ENCODE data around the gene DDIT3. TPM values are rescaled to one million over a fixed set of nuclear protein-coding genes. Genes with fewer than 3 reads are reported as not detected.

Gene DDIT3
- total and polyA plus RNA-seq, 4 donors: 4.7 to 30.2 (median 16.2) TPM

DNA sequence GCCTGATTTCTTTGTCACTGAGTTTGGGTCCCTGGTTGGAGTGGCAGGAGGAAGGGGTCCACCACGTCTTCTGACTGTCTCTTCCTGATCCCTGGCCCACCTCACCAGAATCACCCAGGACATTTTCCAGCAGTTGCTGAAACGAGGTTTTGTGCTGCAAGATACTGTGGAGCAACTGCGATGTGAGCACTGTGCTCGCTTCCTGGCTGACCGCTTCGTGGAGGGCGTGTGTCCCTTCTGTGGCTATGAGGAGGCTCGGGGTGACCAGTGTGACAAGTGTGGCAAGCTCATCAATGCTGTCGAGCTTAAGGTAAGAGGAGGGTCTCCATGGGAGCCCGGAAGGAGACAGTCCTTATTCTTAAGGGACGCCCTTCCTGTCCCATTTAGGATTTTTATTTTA, 20.1 kb downstream of the DDIT3 start:
- H3K9me3 ChIP-seq (ENCODE audit: control insufficient read depth in 4 of 4, low read length in 3 of 4): no peaks in the 10 kb centered on the region
- H3K27me3 ChIP-seq (ENCODE audit: control insufficient read depth in 4 of 4, insufficient read depth in 4 of 4, low read length in 3 of 4): no peaks in the 10 kb centered on the region
- no peak overlapping the region for H3K9ac ChIP-seq (ENCODE audit: low read depth in 1 of 2, low read length in 2 of 2)
- no peak overlapping the region for H3K27ac ChIP-seq (ENCODE audit: low read depth in 1 of 2, low read length in 2 of 2)
- DNase-seq (ENCODE audit: low spot score): no peak
- TF ChIP-seq SP1 (IDR thresholded peaks at IDR 0.05): no peak
- TF ChIP-seq TAF1 (conservative IDR thresholded peaks at IDR 0.05): no peak
- TF ChIP-seq RAD21 (IDR thresholded peaks at IDR 0.05): no peak
- 97% methylated on average over 11 of the region's 11 CpGs for WGBS
- H3K4me1 ChIP-seq (ENCODE audit: control insufficient read depth in 4 of 4, insufficient read depth in 4 of 4, low read length in 3 of 4): no peaks in the 10 kb centered on the region
- peaks cover 14 to 65% (median 35%) of the 10 kb centered on the region in 4 donors for H3K36me3 ChIP-seq (ENCODE audit: control insufficient read depth in 4 of 4, insufficient read depth in 3 of 4, low read depth in 1 of 4, low read length in 3 of 4)
- H3K4me3 ChIP-seq (ENCODE audit: low read depth in 1 of 3, low read length in 3 of 3): no peak overlapping the region

DNA sequence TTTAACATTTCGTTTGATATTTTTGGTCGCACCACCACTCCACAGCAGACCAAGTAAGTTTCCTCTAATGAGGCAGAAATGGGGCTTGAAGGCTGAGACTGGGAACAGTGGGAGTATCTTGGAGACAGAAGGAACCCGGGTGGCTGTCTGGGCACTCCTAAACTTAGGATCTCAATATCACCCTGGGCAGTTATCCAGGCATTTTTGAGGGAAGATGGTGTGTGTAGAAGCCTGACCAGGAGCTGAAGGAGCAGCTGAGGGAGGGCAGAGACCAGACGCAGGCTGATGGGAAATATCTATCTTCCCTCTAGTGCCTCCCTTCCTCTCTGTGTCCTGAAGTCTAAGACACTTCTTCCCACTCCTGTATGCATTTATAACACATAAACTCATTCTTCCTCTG, 21.7 kb downstream of the DDIT3 start:
- Histone ChIP-seq H3K4me1 (ENCODE audit: control insufficient read depth in 4 of 4, insufficient read depth in 4 of 4, low read length in 3 of 4) (no peaks in the 10 kb centered on the region), H3K9me3 (ENCODE audit: control insufficient read depth in 4 of 4, low read length in 3 of 4) (no peaks in the 10 kb centered on the region), H3K27ac (ENCODE audit: low read depth in 1 of 2, low read length in 2 of 2) (no peak overlapping the region), H3K4me3 (ENCODE audit: low read depth in 1 of 3, low read length in 3 of 3) (no peak overlapping the region), H3K36me3 (ENCODE audit: control insufficient read depth in 4 of 4, insufficient read depth in 3 of 4, low read depth in 1 of 4, low read length in 3 of 4) (peaks cover 16 to 51% (median 31%) of the 10 kb centered on the region in 4 donors), H3K9ac (ENCODE audit: low read depth in 1 of 2, low read length in 2 of 2) (no peak overlapping the region), H3K27me3 (ENCODE audit: control insufficient read depth in 4 of 4, insufficient read depth in 4 of 4, low read length in 3 of 4) (no peaks in the 10 kb centered on the region)
- DNase-seq (ENCODE audit: low spot score): no peak
- no peak for TF ChIP-seq MAX (IDR thresholded peaks at IDR 0.05)
- no peak for TF ChIP-seq ATF3 (IDR thresholded peaks at IDR 0.05)
- TF ChIP-seq, protein P1, sequence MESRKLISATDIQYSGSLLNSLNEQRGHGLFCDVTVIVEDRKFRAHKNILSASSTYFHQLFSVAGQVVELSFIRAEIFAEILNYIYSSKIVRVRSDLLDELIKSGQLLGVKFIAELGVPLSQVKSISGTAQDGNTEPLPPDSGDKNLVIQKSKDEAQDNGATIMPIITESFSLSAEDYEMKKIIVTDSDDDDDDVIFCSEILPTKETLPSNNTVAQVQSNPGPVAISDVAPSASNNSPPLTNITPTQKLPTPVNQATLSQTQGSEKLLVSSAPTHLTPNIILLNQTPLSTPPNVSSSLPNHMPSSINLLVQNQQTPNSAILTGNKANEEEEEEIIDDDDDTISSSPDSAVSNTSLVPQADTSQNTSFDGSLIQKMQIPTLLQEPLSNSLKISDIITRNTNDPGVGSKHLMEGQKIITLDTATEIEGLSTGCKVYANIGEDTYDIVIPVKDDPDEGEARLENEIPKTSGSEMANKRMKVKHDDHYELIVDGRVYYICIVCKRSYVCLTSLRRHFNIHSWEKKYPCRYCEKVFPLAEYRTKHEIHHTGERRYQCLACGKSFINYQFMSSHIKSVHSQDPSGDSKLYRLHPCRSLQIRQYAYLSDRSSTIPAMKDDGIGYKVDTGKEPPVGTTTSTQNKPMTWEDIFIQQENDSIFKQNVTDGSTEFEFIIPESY (IDR thresholded peaks at IDR 0.05): no peak
- no peak for TF ChIP-seq HNF4G (IDR thresholded peaks at IDR 0.05)
- TF ChIP-seq RXRA (IDR thresholded peaks at IDR 0.05): no peak
- no peak for TF ChIP-seq TAF1 (conservative IDR thresholded peaks at IDR 0.05)
- 98% methylated on average over 4 of the region's 4 CpGs for WGBS

GRCh38 chr12:57498132-57498502, 22.2 kb downstream of the DDIT3 start:
- TF ChIP-seq GABPA (IDR thresholded peaks at IDR 0.05 in 1 of 2, conservative IDR thresholded peaks at IDR 0.05 in 1 of 2) (no peak), JUND (IDR thresholded peaks at IDR 0.05) (no peak), FOXA1 (IDR thresholded peaks at IDR 0.05) (no peak), YY1 (IDR thresholded peaks at IDR 0.05) (no peak)
- TF ChIP-seq, protein P1 (IDR thresholded peaks at IDR 0.05): no peak
- TF ChIP-seq, protein P2, sequence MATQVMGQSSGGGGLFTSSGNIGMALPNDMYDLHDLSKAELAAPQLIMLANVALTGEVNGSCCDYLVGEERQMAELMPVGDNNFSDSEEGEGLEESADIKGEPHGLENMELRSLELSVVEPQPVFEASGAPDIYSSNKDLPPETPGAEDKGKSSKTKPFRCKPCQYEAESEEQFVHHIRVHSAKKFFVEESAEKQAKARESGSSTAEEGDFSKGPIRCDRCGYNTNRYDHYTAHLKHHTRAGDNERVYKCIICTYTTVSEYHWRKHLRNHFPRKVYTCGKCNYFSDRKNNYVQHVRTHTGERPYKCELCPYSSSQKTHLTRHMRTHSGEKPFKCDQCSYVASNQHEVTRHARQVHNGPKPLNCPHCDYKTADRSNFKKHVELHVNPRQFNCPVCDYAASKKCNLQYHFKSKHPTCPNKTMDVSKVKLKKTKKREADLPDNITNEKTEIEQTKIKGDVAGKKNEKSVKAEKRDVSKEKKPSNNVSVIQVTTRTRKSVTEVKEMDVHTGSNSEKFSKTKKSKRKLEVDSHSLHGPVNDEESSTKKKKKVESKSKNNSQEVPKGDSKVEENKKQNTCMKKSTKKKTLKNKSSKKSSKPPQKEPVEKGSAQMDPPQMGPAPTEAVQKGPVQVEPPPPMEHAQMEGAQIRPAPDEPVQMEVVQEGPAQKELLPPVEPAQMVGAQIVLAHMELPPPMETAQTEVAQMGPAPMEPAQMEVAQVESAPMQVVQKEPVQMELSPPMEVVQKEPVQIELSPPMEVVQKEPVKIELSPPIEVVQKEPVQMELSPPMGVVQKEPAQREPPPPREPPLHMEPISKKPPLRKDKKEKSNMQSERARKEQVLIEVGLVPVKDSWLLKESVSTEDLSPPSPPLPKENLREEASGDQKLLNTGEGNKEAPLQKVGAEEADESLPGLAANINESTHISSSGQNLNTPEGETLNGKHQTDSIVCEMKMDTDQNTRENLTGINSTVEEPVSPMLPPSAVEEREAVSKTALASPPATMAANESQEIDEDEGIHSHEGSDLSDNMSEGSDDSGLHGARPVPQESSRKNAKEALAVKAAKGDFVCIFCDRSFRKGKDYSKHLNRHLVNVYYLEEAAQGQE (IDR thresholded peaks at IDR 0.05): no peak
- DNase-seq (ENCODE audit: low spot score): no peak

More at GRCh38 chr12:57498132-57498502, 22.2 kb downstream of the DDIT3 start:
- 95% methylated on average over 9 of the region's 9 CpGs for WGBS
- Histone ChIP-seq H3K4me1 (ENCODE audit: control insufficient read depth in 4 of 4, insufficient read depth in 4 of 4, low read length in 3 of 4) (no peaks in the 10 kb centered on the region), H3K36me3 (ENCODE audit: control insufficient read depth in 4 of 4, insufficient read depth in 3 of 4, low read depth in 1 of 4, low read length in 3 of 4) (peaks cover 16 to 47% (median 29%) of the 10 kb centered on the region in 4 donors), H3K9me3 (ENCODE audit: control insufficient read depth in 4 of 4, low read length in 3 of 4) (no peaks in the 10 kb centered on the region), H3K4me3 (ENCODE audit: low read depth in 1 of 3, low read length in 3 of 3) (no peak overlapping the region), H3K9ac (ENCODE audit: low read depth in 1 of 2, low read length in 2 of 2) (no peak overlapping the region), H3K27me3 (ENCODE audit: control insufficient read depth in 4 of 4, insufficient read depth in 4 of 4, low read length in 3 of 4) (no peaks in the 10 kb centered on the region), H3K27ac (ENCODE audit: low read depth in 1 of 2, low read length in 2 of 2) (no peak overlapping the region)
